ENCODE results near the gene LUZP1. TPM values are rescaled to one million over a fixed set of nuclear protein-coding genes. Genes with fewer than 3 reads are reported as not detected.
"Not testable (repeated sequence)": the region's sequence is repeated elsewhere in the genome, so short reads cannot be mapped to it uniquely, and the experiment has no call there.

Gene LUZP1
- polyA plus RNA-seq, 1 donor, result 12.5 TPM

- not testable (repeated sequence) for DNase-seq (ENCODE audit: low read depth)
These were observed 20.3 kb upstream of the LUZP1 start for GRCh38 chr1:23188936-23189452.

DNA sequence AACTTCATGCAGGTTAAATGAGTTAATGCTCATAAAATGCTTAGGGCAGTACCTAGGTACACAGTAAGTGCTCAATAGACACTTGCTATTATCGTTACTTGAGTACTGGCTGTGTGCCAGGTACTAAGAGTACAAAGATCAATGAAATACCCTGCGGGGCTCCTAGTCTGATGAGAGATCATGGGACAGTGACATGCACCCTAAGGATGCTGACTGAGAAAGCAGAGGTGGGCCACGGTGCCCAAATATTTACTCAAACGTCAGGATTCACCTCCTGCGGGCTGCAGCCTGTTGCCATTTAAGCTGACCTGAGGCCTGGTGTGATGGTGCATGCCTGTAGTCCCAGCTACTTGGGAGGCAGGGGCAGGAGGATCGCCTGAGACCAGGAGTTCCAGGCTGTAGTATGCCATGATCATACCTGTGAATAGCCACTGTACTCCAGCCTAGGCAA lies 19.8 kb upstream of the LUZP1 start:
- no peak for DNase-seq (ENCODE audit: low read depth)

GRCh38 chr1:23187637-23188036 lies 19.0 kb upstream of the LUZP1 start:
- no peak for DNase-seq (ENCODE audit: low read depth)

DNA sequence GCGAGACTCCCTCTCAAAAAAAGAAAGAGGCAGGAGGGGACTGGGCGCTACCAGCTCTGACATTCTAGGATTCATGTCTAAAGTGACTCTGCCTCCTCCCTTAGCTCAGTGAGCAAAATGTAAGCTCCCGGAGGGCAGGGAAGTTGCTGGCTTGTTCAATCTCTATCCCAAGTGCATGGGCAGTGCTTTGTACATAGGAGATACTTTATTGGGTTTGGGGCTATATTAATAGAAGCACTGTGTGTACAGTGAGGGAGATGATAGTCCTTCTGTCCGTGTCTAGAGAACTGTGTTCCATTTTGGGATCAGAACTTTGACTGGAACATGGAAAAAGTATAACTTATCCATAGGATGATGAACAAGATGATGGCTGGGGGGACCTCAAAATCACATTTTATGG lies 16.7 kb upstream of the LUZP1 start:
- DNase-seq (ENCODE audit: low read depth), result no peak

GRCh38 chr1:23184212-23184934 lies 15.7 kb upstream of the LUZP1 start:
- no peak for DNase-seq (ENCODE audit: low read depth)

- DNase-seq (ENCODE audit: low read depth), result no peak
These were observed 11.2 kb upstream of the LUZP1 start for GRCh38 chr1:23179862-23180261.

DNA sequence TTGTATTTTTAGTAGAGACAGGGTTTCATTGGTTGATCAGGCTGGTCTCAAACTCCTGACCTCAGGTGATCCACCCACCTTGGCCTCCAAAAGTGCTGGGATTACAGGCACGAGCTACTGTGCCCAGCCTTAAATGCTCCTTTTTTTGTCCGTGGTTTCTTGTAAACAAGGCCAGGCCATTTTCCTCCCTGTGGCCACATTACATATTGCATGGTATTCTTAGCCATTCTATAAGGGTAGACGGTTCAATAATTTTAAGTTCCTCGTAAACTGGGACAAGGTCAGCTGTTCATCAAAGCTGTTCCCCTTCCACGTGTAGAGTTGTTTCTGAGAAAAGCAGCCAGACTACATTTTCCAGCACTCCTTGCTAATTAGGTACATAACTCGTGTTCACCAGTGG lies 10.3 kb upstream of the LUZP1 start:
- no peak for DNase-seq (ENCODE audit: low read depth)

DNA sequence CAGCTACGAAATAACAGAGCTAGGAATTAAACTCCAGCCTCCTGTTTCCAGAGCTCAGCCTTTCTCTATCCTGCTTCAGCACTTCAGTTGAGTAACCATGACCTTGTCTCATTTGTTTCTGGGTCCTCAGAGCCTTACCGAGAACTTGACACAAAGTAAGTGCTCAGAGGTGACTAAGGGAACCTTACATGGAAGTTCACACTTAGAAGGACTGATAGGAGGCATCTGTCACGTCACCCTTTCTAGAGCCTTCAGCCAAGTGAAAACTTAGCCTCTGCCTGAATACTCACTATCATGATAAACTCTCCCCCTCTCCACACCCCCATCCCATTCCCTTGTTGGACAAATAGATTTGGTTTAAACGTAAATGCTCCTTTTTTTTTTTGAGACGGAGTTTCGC lies 9.8 kb upstream of the LUZP1 start:
- DNase-seq (ENCODE audit: low read depth), result no peak

- DNase-seq (ENCODE audit: low read depth), result no peak
These were observed 9.1 kb upstream of the LUZP1 start for GRCh38 chr1:23177438-23178380.

GRCh38 chr1:23177031-23177430 lies 8.4 kb upstream of the LUZP1 start:
- no peak for DNase-seq (ENCODE audit: low read depth)

DNA sequence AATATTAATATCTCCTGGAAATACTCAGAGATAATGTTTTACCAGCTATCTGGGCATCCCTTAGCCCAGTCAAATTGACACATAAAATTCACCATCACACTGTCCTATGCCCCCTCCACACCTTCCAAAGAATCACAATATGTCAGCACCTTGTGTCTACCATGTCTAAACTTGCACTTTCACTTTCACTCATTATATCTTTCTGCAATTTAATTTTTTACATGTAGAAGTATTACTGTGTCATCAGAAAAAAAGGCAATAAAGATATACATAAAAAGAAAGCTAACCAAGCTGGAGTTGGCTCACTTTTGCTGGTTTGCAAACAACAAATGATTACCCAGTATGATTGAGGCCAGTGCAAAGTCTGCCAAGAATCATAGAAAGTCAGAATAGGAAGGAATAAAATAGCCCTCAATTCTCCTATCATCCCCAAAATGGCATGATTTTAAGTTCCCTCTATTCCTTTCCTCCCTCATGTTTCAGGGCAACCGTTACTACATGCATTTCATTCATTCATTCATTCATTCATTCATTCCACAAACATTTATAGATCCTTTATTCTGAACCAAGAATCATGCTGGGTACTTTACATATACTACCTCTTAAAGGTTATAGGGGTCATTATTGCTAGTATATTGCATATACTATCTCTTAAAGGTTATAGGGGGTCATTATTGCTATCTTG lies 5.9 kb upstream of the LUZP1 start:
- no peak for DNase-seq (ENCODE audit: low read depth)

DNA sequence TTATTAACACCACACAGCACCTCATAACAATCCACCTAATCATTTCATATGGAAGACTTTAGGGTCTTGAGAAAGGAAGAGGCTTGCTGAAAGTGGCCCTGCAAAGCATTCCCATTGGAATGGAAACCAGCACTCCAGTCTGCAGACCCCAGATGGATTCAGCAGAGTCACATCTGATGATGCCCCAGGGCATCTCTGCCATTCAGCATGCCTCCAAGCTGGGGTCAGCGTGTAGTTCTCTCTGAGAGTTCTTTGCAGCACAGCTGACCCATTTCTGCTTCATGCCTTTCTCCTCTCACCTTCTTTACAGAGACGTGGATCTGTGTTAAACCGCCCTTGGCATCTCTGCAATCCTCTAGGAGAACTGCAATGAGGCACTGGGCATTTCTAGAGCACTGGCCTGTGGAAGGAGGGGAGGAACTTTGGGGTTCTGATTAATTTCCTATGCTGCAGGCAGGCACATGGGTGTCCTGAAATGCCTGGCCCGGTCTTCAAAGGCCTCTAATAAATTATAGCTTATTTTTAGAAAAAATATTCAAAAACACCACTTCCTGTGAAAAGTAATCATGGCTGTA lies 2.6 kb upstream of the LUZP1 start:
- no peak for DNase-seq (ENCODE audit: low read depth)

DNA sequence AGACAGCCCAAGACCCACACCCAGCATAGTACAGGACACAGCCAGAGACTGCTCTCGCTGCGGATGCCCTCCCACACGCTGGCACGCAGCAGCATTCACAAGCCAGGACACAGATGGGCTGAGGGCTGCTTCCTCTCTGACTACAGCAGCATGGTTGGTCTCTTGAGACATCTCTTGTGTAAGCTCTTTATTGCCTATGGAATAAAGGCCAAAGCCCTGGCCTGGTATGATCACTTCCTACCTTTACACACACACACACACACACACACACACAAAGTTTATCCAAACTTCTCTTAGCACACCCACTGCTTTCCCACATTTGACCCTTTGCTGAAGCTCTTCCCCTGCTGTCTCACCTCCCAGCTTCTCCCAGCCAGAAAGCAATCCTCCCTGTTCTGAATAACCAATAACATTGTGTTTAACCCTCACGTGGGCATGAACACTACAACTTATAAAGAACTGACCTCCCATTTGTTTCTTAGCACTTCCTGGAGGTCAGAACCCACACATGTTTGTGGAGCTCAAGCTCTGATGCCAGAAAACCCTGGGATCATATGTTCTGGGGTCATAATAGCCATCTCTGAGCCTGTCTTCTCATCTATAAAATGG lies 1.2 kb upstream of the LUZP1 start:
- no peak for DNase-seq (ENCODE audit: low read depth)

DNA sequence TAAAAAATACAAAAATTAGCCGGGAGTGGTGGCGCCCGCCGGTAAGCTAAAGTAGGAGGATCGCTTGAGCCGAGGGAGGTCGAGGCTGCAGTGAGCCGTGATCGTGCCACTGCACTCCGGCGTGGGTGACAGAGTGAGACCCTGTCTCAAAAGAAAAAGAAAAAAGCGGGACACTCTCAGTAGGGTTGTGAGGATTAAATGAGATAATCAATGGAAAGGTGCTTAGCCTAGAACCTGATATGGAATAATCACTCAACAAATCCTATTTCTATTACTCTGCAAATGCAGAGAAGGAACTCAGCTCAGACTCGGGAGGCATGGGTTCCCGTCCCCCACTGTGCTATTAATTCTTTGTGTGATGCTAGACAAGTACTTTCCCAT lies 529 bp upstream of the LUZP1 start:
- no peak for DNase-seq (ENCODE audit: low read depth)

- DNase-seq (ENCODE audit: low read depth), result no peak
These were observed 594 bp downstream of the LUZP1 start for GRCh38 chr1:23168079-23168444.

- no peak for DNase-seq (ENCODE audit: low read depth)
These were observed 1.1 kb downstream of the LUZP1 start for GRCh38 chr1:23167353-23168078.

- no peak for DNase-seq (ENCODE audit: low read depth)
These were observed 1.8 kb downstream of the LUZP1 start for GRCh38 chr1:23166854-23167253.

DNA sequence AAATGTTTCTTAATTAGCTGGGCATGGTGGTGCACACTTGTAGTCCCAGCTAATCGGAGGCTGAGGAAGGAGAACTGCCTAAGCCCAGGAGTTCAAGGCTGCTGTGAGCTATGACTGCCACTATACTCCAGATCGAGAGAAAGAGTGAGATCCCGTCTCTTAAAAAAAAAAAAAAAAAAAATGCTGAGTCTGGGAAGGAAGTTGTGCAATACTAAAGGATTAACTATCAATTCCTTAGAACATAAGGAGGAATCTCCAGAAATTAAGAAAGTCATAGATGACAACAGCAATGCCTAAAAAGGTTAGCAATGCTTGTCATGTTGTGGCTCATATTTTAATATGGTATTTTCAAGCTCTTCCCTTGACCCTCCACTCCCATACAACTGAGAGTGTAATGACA lies 5.3 kb downstream of the LUZP1 start:
- DNase-seq (ENCODE audit: low read depth), result no peak

DNA sequence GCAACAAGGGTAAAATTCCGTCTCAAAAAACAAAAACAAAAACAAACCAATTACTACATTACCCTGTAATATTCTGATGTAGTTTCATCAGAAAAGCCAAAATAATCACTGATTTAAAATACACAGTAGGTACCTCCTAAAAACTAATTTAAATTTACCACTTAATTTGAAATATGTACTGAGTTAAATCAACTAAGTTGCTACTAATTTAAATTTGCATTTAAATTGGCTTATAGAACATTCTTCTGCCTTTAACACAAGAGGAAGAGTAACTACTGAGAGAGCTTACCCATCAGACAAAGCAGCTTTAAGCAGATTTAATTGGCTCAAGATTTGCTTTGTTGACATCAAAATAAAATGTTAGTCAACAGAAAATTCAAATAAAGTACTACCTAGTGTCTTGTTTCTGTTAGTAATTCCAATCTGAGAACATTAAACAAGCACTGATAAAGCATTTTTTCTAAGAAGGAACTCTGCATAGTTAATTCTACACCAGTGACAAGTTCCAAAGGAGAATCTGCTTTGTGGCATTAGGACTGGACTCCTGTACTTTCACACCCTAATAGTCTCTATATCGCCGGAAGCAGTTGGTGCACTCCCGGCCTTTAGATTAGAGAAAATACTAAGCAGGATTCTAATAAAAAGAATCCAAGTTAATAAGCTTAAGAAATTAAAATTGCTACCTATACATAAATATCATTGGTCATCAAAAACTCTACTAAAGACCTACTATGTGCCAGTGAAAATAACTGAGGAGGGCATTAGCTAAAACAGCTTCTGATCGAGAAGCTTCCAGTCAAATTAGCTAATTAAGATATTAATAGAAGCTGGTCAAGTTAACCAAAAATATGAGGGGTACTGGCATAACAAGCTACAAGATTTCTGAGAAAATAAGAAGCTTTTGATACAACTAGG lies 8.4 kb downstream of the LUZP1 start:
- no peak for DNase-seq (ENCODE audit: low read depth)

DNA sequence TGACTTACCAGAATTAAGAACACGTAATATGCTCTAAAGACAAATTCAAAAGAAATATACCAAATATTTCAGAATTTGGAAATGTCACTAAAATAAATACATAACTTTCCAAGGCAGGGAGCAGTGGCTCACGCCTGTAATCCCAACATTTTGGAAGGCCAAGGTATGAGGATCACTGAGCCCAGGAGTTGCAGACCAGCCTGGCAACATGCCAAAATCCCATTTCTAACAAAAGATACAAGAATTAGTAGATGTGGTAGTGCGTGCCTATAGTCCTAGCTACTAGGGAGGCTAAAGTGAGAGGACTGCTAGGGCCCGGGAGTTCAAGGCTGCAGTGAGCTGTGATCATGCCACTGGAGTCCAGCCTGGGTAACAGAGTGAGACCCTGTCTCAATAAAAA lies 11.7 kb downstream of the LUZP1 start:
- DNase-seq (ENCODE audit: low read depth), result no peak

All from forelimb muscle (tissue), 1 donor.